Measurements from ENCODE around the gene EIF4E. TPM values are rescaled to one million over a fixed set of nuclear protein-coding genes. Genes with fewer than 3 reads are reported as not detected.
"Not testable (repeated sequence)": the region's sequence is repeated elsewhere in the genome, so short reads cannot be mapped to it uniquely, and the experiment has no call there.

Gene EIF4E
- polyA plus RNA-seq, 1 experiment: 94.7 TPM

GRCh38 chr4:98899277-98899676, 29.7 kb downstream of the EIF4E start:
- no peak overlapping the region for H3K27ac ChIP-seq (ENCODE audit: low read depth, low read length)
- POLR2A ChIA-PET: no interaction called here
- H3K27me3 ChIP-seq (ENCODE audit: control insufficient read depth, insufficient read depth, low read length): no peaks in the 10 kb centered on the region
- CTCF ChIA-PET: interaction anchor here (0.9 kb wide), 1 partner anchor 30 kb away, joined by 4 read pairs; no protein-coding TSS in a partner anchor
- no peak for TF ChIP-seq CTCF (IDR thresholded peaks at IDR 0.05; ENCODE audit: low read depth, low read length)
- no peak for DNase-seq (ENCODE audit: low read depth, low spot score)
- H3K4me3 ChIP-seq (ENCODE audit: low read depth, low read length): no peak overlapping the region
- H3K9me3 ChIP-seq (ENCODE audit: control insufficient read depth, insufficient read depth, low read length): no peaks in the 10 kb centered on the region

GRCh38 chr4:98891478-98892337, 37.2 kb downstream of the EIF4E start:
- no peak for DNase-seq (ENCODE audit: low read depth, low spot score)
- no peak for TF ChIP-seq CTCF (IDR thresholded peaks at IDR 0.05; ENCODE audit: low read depth, low read length)
- CTCF ChIA-PET: interaction anchor here (0.6 to 1.0 kb wide), 3 partner anchors 36 to 424 kb away, joined by 3 to 5 read pairs (median 4); no protein-coding TSS in a partner anchor
- Histone ChIP-seq H3K9me3 (ENCODE audit: control insufficient read depth, insufficient read depth, low read length) (no peaks in the 10 kb centered on the region), H3K4me3 (ENCODE audit: low read depth, low read length) (no peak overlapping the region), H3K27me3 (ENCODE audit: control insufficient read depth, insufficient read depth, low read length) (no peaks in the 10 kb centered on the region), H3K27ac (ENCODE audit: low read depth, low read length) (no peak overlapping the region)
- POLR2A ChIA-PET: no interaction called here

- no peak for TF ChIP-seq CTCF (IDR thresholded peaks at IDR 0.05; ENCODE audit: low read depth, low read length)
- Histone ChIP-seq H3K27me3 (ENCODE audit: control insufficient read depth, insufficient read depth, low read length) (no peaks in the 10 kb centered on the region), H3K9me3 (ENCODE audit: control insufficient read depth, insufficient read depth, low read length) (no peaks in the 10 kb centered on the region), H3K27ac (ENCODE audit: low read depth, low read length) (no peak overlapping the region), H3K4me3 (ENCODE audit: low read depth, low read length) (no peak overlapping the region)
- no peak for DNase-seq (ENCODE audit: low read depth, low spot score)
- ChIA-PET CTCF (interaction anchor here (0.5 to 1.0 kb wide), 3 partner anchors 34 to 423 kb away, joined by 3 to 5 read pairs (median 3); no protein-coding TSS in a partner anchor), POLR2A (no interaction called here)
These were observed 38.1 kb downstream of the EIF4E start for GRCh38 chr4:98890702-98891455.

GRCh38 chr4:98887145-98887544, 41.8 kb downstream of the EIF4E start:
- no peak for DNase-seq (ENCODE audit: low read depth, low spot score)
- no peaks in the 10 kb centered on the region for H3K9me3 ChIP-seq (ENCODE audit: control insufficient read depth, insufficient read depth, low read length)
- no peak for TF ChIP-seq CTCF (IDR thresholded peaks at IDR 0.05; ENCODE audit: low read depth, low read length)
- H3K27me3 ChIP-seq (ENCODE audit: control insufficient read depth, insufficient read depth, low read length): no peaks in the 10 kb centered on the region
- ChIA-PET POLR2A (no interaction called here), CTCF (interaction anchor here (1.0 kb wide), 1 partner anchor 420 kb away, joined by 3 read pairs; no protein-coding TSS in a partner anchor)
- no peak overlapping the region for H3K27ac ChIP-seq (ENCODE audit: low read depth, low read length)
- no peak overlapping the region for H3K4me3 ChIP-seq (ENCODE audit: low read depth, low read length)

GRCh38 chr4:98886382-98886781, 42.6 kb downstream of the EIF4E start:
- CTCF ChIA-PET; POLR2A ChIA-PET; H3K9me3 ChIP-seq (ENCODE audit: control insufficient read depth, insufficient read depth, low read length); H3K4me3 ChIP-seq (ENCODE audit: low read depth, low read length); H3K27ac ChIP-seq (ENCODE audit: low read depth, low read length); DNase-seq (ENCODE audit: low read depth, low spot score); H3K27me3 ChIP-seq (ENCODE audit: control insufficient read depth, insufficient read depth, low read length): not testable (repeated sequence)

GRCh38 chr4:98880884-98881283, 48.0 kb downstream of the EIF4E start:
- POLR2A ChIA-PET: not testable (repeated sequence)

More at GRCh38 chr4:98880884-98881283, 48.0 kb downstream of the EIF4E start:
- H3K27me3 ChIP-seq (ENCODE audit: control insufficient read depth, insufficient read depth, low read length); H3K9me3 ChIP-seq (ENCODE audit: control insufficient read depth, insufficient read depth, low read length); DNase-seq (ENCODE audit: low read depth, low spot score); H3K4me3 ChIP-seq (ENCODE audit: low read depth, low read length); H3K27ac ChIP-seq (ENCODE audit: low read depth, low read length); CTCF ChIA-PET: not testable (repeated sequence)

Data from AG04450 (cell line).